HG02642 (cell line): Measurements from ENCODE around the gene MDGA2.
A peak's percentile ranks its signal among the peaks of the same experiment; 100 is the strongest.
"Not testable (repeated sequence)": the region's sequence is repeated elsewhere in the genome, so short reads cannot be mapped to it uniquely, and the experiment has no call there.

Experiments
- ATAC-seq: cut with Tn5 transposase; IDR thresholded peaks from one replicate; pipeline ENCODE4 v1.9.1; 2021; ENCODE audit warnings: mild to moderate bottlenecking; ENCODE audit not compliant: unreplicated experiment, poor library complexity

MDGA2 gene

DNA sequence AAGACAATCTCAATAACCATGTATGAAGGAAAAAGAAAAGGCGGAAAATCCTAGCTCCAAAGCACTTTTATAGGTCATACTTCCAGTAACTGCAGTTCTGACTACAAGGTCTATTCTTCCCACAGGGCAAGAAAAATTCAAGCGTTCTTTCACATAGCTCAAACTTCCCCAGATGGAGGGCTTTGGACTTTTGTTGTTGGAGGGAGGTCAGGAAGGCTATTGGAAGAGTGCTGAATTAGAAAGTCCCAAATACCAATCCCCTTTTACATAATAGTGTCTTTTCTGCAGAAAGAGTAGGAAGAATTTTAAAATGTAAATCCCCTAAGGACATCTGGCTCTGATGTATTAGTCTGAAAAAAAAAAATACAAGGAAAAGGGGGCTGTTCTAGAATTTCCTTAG is 309.4 kb downstream of the MDGA2 start:
- no peak for ATAC-seq

DNA sequence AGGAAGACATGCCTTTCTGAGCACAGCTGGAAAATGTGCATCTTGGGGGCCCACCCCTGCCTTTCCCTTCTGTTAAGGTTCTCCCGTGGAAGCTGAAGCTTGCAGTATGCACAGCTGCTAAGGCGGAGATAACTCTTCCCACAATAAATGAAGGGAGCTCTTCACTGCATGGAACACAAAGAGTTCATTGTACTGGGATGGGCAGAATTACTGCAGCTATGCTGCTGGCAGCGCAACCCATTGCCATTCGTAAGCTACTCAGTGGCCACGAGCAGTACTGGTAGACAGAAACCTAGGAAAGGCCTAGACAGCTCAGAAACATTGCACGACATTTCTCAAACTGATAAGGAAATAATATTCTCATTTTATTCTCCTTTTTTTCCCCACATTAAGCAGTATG is 310.2 kb downstream of the MDGA2 start:
- ATAC-seq, result no peak

DNA sequence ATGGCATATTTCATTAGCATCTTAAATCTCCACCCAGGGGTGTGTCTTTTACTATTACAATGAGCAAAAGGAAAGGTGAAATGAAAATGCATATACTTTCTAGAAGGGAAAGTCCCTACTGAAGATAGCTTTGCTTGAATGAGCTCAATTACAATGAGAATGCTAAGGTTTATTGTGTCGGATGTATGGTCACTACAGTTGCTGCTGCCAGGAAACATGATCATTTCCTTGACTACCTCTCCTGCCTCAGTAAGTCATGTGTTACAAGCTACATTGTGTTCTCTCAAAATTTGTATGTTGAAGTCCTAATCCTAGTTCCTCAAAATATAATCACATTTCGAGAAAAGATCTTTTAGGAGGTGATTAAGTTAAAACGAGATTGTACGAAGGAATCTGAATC is 322.2 kb downstream of the MDGA2 start:
- no peak for ATAC-seq

DNA sequence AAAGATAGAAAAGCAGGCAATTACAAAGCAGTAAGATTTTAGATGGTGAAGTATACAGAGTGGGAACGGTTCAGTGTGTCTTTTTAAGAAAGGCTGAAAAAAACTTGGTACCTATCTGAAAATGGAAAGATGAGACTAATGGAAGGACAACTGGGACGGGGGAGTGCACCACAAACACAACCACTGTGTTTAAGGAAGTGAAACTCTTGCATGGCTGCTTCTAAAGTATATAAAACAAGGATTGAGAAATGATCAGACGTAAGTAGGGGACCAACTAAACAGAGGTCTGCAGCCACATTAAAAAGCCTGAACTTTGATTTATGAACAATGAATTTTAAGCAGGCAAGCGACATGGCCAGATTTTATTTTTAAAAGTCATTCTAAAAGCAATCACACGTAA is 328.6 kb downstream of the MDGA2 start:
- ATAC-seq, result no peak

DNA sequence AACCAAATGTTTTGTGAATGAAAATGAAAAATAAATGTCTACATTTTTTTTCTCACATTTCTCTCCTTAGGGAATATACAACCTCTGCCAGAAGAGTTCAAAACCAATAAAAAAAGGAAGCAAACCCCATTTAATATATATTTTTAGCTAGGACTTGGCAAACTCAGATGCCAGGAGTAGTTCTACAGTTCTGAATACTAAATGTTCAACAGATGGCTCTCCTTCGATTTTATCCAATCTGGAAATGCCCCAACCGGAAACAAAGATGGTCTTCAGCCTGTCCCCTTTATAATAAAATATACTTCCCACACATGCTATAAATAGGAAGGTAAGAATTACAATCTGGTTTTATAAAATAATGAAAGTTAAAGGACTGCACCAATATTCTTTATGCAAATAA is 330.4 kb downstream of the MDGA2 start:
- ATAC-seq, result no peak

DNA sequence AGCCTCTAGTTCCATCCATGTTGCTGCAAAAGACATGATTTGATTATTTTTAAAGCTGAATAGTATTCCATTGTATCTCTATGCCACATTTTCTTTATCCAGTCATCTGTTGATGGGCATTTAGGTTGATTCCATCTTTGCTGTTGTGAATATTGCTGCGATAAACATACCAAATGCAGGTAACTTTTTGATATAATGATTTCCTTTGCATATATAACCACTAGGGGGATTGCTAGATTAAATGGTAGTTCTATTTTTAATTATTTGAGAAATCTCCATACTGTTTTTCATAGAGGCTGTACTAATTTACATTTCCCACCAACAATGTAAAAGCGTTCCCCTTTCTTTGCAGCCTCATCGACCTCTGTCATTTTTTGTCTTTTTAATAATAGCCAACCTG is 342.5 kb downstream of the MDGA2 start:
- no peak for ATAC-seq

DNA sequence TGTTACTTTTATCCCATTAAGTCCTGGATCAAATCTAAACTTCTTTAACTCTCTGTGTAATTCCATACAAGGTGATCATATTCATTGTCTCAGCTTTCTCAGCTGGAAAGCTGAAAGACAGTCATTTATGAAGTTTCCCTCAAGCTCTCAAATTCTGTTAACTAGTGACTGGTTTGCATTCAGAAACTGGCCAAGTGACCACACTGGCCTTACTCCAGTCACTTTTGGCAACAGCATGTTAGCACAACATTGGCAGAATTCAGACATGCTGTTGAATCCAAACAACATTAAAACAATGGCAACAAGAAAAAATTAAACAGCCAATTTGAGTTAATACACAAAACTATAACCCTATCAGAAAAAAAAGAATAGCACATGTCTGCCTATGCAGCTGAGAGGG is 343.3 kb downstream of the MDGA2 start:
- ATAC-seq, result no peak

DNA sequence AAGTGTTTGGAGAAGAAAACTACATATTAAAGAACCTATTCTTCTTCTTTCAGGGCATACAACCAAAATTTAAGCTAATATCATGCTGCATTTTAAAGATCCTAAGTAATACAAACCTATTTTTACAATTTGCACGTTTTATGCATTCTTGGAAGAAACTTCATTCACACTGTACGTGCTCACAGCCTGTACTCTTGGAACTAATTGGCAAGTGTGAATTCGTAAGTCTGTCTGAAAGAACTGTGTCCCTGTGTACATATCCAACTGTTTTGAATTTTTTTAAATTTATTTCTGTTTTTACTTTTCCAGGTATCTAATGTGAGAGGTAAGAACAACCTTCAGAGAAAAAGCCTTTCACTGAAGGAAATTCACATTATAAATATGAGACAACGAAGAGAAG is 347.0 kb downstream of the MDGA2 start:
- ATAC-seq, result no peak

DNA sequence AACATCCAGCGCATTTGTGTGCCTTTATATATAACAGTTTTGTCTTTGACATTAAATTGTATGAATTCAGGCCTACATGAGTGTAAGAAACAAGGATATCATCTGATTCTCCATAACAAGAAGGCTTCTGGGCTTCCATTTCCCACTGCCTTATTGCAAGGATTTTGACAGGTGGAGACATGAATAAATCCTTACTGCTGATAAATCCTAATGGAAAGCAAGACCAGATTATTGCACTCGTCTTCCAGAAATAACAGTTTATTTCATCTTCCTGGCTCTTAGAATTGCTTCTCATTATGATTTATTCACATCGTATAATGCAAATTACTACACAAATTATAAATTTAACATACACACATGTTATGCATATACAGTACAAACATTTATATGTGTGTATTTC is 348.1 kb downstream of the MDGA2 start:
- ATAC-seq, result no peak

DNA sequence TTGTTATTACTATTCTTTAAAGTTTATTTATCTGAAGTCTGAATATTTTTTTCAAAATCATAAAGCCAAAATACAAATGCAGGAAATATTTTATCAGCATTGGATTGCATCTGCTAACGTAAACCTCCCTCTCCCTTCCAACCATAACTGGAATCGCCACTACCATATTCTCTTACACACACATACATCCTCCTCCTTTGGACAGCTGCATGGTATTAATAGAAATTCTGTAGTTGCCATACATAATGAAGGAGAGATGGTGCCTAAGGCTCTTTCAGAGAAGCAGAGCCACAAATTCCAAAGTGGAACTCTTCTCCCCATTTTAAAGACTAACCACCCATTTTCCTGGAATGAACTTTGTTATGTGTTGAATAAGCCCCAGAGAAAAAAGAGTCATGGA is 352.7 kb downstream of the MDGA2 start:
- ATAC-seq, result no peak

DNA sequence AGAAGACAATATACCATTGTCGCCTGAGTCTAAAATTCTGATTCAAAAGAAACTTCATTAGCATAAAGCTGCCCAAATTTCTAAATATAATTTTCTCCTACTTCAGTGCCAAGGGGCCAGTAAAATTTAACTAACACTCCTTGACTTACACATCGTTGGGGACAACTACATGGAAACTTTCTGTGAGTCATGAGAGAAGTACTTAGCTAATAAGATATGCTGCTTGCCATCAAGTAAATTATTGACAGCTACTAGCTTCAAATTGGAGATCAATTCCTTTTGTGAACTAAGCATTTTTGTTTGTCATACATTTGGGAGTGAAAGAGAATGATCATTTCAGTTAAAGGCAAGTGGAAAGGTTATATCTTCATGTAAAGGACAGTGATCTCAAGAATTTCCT is 373.3 kb downstream of the MDGA2 start:
- no peak for ATAC-seq

DNA sequence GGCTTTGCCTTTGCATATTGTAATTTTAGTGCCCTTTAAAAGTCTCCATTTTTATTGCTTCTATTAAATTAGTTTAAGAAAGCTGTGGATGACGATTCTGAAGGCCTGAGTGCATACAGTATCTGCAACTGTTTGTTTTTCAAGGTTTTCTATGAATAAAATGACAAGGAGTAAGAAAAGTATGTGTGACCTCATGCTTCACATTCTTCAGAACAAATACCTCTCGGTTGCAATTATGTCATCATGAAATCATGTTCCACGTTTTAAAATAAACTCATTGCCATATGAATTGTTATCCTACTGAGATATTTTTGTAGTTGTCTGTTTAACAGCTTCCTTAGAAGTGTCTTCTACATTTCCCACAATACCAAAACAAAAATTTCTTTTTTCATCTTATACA is 374.6 kb downstream of the MDGA2 start:
- ATAC-seq, result no peak

DNA sequence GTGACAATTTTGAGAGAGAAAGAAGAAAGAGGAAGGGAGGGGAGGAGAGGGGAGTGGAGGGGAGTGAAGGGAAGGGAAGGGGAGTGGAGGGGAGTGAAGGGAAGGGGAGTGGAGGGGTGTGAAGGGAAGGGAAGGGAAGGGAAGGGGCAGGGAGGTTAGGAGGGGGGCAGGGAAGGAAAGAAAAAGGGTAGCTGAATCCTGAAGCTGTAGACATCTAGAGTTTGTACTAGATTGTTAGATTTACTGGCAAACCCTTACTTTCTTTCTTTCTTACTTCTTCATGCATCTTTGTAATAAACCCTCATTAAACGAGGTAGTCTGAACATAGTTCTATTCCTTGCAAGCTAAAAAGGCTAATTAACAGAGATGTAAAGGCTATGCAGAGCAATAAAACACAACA is 378.0 kb downstream of the MDGA2 start:
- no peak for ATAC-seq

DNA sequence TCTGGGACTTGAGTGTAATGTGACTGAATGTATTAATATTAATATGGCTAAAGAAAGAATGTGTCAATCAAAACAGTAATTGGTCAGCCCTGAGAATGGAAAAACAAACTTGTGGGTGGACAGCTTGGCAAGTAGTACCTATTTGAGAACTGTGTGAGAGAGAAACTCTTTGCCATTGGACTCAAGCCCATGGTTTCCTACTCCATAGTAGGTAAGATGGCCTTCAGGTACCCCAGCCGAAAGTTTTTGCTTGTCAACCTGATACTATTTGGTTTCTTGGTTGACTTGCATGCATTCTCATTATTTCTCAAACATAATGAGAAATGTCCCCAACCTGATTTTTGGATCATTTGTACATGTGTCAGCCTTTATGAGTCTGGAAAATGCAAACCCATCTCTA is 391.1 kb downstream of the MDGA2 start:
- no peak for ATAC-seq

DNA sequence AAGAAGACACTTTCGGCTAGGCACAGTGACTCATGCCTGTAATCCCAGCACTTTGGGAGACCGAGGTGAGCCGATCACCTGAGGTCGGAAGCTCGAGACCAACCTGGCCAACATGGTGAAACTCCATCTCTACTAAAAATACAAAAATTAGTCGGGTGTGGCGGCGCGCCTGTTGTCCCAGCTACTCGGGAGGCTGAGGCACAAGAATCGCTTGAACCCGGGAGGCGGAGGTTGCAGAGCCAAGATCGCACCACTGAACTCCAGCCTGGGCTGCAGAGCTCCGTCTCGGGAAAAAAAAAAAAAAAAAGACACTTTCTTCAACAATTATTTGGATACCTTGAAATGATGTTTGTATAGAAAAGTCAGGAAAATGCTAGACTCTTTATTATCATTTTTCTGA is 393.6 kb downstream of the MDGA2 start:
- ATAC-seq, result not testable (repeated sequence)

DNA sequence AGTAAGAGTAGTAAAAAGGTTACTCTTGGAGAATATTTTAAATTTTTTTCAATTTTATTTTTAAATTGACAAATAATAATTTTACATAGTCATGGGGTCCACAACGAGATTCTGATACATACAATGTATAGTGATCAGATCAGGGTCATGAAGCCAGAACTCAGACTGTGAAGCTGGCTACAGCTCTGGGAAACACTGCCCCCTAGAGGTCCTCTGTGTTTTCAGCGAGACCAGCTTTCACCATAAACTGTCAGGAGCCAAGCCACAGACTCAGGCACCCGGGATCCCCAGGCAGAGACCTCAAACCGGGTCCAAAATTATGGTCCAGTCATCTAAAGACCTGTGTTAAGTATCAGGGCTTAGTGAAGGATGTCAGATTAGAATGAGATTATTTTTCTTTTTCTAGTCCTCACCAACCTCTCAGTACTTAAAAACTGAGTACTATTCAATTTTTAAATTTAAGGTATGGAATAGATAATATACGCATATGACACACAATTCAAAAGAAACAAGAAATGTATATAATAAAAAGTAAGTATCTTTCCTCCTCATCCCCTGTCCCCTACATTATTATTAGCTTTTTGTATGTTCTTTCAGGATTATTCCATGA is 397.1 kb downstream of the MDGA2 start:
- ATAC-seq, result peak; percentile 91

DNA sequence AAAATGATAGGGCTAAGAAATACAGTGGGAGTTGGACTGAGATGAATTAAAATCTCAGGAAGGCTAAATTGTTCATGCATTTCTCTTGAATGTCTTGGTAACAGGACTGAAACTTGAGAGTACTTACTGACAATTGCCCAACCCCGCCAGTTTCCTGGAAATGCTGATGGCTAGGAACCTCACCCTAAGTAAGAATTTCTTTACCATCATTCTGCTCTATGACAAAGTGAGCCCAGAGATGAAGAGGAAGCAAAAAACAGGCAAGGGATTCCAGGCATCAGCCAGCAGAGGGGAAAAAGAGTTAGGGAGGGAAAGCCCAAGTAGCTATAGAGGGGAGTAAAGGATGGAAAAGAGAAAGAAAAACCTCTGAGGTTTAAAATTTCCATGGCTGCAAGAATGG is 397.7 kb downstream of the MDGA2 start:
- ATAC-seq, result no peak

DNA sequence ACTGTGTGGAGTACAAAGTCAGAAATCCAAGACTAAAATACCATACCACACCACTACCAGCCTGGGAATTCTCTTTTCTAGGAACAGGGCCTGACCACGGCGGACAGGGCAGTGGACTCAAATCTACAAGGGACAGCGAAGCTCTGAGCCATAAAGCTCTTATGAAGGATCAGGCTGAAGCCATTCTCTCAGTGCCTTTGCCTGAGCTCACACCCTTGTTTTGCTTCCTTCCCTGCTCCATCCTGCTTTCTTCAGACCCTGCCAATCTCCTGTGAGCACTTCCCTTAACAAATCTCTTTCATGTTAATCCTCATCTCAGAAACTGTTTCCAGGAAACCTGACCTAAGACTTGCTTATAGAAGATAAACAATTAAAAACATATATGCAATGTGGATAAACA is 398.5 kb downstream of the MDGA2 start:
- no peak for ATAC-seq

DNA sequence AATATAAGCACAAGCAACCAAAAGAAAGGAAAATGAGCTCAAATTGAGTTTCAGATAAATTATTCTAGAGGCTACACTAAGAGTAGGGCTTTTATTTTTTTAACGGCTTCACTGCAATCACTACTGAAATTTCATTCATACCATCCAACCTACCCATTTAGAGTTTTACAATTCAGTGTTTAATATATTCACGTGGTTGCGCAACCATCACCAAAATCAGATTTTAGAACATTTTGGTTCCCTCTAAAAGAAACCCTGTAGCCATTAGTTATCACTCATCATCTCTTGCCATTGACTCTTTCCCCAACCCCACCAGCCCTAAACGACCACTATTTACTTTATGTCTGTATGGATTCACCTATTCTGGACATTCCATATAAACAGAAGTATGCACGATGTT is 401.5 kb downstream of the MDGA2 start:
- ATAC-seq, result no peak

DNA sequence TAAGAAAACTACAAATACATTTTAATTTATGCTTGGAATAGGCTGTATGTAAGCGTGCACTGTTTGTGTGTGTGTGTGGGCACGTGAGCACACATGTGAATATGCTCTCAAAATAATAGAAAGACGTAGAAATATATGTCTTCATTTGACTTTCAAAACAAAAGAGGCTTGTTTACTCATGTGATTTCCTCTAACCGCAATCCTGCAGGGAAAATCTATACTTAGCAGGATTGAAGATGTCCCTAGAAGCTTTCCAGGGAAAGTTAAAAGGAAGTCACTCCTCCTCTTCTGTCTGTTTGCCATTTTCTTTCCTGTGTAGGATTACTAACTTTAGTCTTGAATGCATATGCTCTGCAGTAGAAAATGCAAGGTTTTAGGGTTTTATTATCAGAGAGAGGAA is 404.7 kb downstream of the MDGA2 start:
- no peak for ATAC-seq

DNA sequence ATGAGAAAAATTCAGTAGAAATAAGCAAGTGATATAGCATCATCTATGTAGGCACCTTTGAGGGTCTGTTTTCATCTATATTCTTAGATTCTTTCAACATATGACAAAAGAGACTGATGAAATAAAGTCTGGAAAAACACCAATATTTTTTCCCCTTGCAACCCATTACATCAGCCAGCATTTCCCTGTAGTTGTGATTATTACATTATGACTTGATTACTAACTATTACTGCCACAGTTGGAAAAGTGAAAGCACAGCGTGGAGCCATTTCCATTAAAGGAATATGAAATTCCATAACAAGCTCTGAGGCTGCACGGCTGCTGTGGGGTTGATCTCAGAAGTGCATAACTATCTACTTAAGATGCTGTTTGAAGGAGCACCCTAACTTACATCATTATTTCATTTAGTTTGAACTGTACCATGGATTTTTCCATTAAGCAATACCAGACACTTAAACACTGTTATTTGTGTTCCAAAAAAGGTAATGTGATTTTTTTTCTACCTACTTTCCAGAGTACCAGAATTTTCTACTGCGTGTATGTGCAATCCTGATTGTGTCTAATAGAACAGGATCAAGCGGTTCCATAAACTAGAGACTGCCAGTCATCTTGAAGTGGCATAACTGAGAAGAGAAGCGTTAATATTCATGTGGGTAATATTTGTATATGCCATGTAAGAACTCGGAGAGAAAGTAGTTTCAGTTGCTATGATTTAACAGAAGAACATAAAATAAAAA is 405.5 kb downstream of the MDGA2 start:
- ATAC-seq, result no peak

DNA sequence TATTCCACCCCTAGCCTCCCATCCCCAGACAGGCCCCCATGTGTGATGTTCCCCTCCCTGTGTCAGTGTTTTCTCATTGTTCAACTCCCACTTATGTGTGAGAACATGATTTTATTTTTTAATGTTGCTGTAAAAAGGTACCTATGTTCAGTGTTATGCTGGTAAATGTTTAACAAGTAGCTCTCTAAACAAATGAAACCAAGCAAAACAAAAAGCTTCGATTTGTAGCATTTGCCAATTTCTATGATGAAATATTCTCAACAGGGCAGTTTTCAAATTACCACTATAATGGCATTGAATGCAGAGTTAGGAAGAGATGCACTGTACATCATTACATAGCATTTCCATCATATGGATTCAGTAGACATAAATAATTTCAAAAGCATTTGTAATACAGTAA is 410.6 kb downstream of the MDGA2 start:
- no peak for ATAC-seq
